HT-29 (cell line): Measurements from ENCODE around the gene EYA4. TPM values are rescaled to one million over a fixed set of nuclear protein-coding genes. Genes with fewer than 3 reads are reported as not detected.

ENCODE experiments used
- DNase-seq: peaks from one replicate; pipeline ENCODE4 v3.0.0-alpha.2; 2015; ENCODE audit warnings: low spot score
- total RNA-seq: library from RNA; depleted of rRNA; stranded (reverse); fragments of >200 nt; shearing (Covaris generic); gene quantifications from 2 replicates; pipeline ENCODE4 v1.2.3, GENCODE V29; 2014

The EYA4 gene
- total RNA-seq, 1 experiment from 2014 or later, result not detected

DNA sequence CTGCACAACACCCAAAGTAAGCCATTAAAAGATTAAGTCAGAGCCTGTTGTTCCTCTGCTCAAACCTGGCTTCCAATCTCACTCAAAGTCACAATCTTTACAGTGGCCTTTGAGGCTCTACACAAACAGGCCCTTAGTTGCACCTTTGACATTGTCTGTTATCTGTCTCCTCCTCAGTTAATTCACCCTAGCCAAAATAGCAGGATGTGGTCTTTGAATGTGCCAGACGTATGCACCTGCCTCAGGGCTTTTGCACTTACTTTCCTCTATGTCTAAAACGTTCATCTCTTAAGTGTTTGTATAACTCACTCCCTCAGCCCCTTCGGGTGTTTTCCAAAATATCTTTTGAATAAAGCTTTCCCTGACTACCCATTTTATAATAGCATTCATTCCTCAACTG is 107.7 kb downstream of the EYA4 start:
- DNase-seq, result no peak

DNA sequence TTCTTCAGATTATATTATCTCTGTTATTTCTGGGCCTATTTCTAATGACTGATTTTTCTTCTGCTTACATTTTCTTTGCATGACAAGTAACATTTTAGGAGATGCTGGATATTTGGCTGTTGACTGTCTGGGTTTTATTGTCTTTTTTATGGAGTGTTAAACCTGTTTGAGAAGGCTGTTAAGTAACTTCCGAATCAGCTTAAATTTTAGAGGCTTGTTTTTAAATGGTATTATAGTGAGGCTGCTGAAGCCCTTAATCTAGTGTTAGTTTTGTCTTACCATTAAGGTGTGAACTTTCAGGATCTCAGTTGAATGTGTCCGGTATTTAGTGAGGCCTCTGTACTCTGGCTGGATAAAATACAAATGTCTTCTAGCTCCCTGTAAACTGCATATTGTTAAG is 109.8 kb downstream of the EYA4 start:
- DNase-seq, result no peak

DNA sequence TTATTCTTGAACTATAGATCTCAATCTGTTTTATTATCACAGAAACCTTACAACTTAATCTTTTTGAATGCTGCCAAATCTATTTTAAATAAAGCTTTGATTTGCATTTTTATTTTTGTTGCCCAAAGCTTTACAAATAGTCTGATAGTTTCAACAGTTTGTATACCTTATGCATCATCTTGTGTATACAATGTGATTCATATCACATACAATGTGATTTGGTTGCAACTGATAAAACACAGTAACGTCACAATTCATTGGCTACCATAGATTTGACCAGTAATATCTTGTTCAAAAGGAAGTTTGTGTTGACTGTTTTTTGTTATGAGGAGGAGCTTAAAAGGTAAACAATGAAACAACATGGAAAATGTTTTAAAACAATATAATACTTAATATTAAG is 110.9 kb downstream of the EYA4 start:
- no peak for DNase-seq

DNA sequence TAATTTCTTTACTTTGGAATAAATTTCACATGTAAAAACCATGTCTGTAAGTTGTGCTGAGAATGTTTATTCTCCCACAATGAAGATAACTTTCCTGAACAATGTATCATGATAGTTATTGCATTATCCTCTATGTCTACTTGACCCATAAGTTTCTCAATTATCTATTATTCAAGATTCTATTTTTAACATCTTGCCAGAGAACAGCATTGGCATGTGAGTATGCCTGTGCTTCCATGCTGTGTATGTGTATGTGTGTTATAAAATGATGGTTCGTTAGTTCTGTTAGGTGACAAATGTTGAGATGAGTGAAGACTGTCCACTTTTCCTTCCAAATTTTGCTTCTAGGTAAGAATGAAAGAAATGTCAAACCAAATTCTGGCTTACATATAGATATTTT is 111.9 kb downstream of the EYA4 start:
- no peak for DNase-seq

DNA sequence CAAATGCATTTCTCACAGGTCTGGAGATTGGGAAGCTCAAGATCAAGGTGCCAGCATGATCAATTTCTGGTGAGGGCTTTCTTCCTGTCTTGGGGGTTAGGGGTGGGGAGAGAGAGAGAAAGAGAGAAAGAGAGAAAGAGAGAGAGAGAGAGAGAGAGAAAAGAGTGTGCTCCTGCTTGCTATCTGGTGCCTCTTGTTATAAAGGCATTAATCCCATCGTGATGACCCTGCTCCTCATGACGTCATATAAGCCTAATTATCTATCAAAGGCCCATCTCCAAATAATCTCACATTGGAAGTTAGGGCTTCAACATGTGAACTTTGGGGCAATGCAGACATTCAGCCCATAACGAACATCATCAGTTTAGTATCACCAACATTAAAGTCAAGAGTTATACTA is 114.8 kb downstream of the EYA4 start:
- DNase-seq, result no peak

DNA sequence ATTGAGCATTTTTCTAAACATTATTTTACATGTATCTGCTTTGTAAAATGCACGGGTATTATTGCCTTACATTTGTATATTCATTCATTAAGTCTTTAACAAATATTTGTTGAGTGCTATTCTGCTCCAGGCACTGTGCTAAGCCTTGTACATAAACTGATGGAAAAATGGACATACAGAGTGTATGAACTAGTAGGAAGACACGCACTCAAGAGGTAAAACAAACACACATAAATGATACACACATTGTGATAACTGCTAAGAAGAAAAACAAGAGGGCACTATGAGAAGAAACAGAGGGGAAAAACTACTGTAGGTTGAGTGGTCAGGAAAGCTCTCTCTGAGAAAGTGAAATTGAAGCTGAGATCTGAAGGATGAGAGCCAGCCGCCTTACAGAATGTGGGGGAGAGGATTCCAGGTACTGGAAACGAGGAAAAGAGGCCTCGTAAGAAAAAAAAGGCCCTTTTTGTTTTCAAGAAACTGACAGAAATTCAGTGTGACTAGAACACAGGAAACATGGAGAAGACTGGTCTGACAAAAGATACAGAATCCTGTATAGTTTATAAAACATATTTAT is 117.5 kb downstream of the EYA4 start:
- no peak for DNase-seq

DNA sequence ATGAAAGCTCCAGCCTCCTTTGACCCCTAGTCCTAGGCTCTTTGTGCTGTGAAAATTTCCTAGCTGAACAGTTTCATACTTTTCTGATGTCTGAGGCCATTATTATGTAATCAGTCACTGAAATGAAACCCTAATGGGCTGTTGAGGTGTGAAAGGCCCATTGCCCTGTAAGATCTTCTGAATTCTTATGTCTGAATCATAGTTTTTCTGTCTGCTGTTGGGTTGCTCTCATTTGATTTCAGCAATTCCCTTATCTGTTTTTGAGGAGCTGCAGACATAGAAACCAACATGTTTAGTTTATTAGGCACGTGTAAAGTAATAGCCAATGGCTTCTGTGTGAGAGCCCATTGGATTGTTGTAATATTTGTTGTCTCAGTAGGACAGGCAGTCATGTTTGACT is 118.1 kb downstream of the EYA4 start:
- no peak for DNase-seq

DNA sequence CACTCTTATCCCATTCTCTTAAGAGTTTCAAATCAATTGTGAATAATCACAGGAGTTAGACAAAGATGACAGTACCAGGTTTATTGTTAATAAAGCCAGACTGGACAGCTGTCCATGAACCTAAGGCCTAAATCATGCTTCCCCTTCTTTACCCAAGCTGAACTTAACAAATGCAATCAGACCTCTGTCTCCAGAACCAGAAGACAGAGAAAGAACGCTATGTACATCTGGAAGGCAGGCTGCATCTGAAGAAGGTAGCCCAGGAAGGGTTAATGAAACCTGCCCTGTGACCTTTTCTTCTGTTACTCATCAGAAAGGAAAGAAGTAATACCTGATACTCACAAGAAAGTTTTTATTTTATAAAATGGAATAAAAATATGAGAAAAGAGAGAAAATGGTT is 118.6 kb downstream of the EYA4 start:
- DNase-seq, result no peak

DNA sequence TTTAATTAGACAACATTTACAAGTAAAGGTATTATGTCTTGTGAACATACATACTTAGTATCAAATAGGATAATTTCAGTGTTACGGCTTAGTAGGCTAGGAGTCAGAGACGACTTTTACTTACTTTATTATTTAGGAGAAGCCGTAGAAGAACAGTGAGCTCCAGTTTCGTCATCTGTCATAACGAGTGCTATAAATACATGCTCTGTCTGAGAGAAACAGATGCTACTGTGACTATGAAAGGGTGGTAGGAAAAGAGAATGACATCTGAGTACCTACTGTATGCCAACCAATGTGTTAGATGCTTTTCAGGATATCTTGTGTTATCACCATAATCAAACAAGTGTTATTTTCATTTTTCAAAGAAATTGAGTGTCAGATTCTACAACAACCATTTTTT is 119.0 kb downstream of the EYA4 start:
- no peak for DNase-seq

DNA sequence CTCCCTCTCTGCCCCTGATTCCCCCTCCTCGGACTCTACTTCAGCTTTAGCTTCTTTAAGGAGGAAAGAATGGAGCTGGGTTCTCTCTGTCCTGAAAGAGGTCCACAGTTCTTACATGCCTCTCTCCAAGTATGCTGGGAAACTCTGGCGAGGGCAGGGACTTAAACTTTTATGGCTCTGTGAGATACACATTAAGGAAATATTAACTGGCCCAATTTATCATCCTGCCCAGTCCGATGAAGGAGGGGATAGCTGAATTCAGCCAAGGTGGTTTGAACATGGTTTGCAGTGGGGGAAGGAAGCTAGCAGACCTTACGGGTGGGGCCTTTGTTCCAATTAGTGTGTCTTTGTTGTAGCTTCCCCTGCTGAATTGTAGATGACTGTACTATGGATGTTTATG is 121.7 kb downstream of the EYA4 start:
- no peak for DNase-seq

DNA sequence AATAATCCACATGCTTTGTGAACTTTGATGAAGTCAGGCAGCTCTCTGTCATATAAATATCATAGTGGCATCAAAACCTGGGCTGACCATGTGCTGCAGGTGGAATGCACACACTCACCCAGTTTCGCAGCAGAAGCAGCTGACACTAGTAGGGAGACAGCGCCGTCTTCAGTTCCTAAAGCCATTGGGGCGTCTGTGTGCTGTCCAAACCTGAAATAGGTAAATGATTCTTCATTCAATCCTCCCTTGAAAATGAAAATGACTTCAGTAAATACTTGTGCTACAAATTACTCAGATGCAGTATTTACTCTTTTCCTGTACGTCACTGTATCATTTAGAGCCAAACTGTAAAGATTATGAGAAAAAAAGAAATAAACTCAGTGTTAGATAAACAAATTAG is 127.5 kb downstream of the EYA4 start:
- DNase-seq, result peak; percentile 49

DNA sequence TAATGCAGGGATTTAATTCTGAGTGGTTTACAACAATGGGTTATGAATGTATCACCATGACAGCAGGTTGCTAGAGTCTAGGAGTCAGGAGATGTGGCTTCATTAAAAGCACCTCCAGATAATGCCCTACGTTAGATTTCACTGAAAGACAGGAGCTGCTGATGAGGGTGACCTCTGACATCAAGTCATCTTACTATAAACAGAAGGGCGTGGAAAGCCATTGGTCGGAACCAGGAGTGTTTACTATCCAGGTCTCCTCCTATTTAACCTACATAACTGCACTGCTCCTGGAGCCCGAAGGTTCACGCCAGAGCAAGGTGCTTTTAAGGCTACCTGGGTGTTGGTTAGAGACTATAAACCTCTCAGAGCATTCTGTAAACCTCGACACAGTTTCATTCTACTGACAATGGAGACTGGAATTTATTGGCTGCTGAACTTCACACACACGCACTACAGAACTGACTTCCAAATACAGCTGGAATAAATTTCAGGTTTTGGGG is 128.7 kb downstream of the EYA4 start:
- DNase-seq, result no peak

DNA sequence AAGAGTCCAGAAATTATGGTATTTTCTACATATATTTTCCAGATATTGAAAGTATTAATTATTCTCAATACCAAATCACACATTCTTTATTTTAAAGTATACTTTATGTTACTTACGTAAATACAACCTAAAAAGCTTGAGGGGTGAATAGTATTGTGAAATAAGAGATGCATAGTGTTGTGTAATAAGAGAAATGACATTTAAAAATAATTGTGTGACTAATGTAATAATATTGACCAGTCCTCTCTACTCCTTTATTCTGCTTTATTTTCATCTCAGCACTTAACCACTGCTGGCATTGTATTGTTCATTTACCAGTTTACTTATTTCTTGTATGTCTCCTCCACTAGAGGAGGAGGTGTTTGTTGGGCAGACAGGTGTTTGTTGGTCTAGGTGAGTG is 135.6 kb downstream of the EYA4 start:
- DNase-seq, result no peak

DNA sequence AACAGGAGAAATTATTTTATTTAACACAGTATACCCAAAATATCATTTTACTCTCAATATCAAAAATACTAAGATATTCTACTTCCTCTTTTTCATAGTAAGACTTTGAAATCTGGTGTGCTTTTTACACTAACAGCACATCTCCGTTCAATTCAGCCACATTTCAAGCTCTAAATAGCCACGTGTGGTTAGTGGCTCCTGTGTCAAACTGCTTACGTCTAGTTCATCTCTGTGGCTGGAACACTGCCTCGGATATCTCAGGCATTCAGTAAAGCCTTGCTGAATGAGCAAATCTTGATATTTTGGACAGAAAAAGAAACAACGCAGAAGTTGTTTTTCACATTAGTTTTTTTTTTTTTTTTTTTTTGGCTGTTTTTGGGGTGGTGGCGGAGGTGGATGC is 136.1 kb downstream of the EYA4 start:
- no peak for DNase-seq

DNA sequence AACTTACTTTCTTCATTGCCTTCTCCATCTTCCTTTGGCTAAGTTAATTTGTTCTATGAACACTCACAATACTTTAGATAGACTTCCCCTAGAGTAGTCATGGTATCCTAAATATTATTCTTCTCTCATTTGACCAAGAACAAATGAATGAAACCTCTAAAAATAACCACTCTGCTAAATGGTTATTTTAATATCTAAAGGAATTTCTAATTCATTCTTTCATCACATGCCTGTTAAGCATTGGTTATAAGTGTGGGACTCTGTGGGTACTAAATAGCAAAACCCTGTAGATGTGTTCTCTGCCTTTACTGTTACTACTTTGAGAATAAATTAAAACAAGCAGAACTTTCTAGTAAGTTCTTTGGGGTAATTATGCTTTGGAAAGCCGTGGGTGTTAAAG is 138.9 kb downstream of the EYA4 start:
- no peak for DNase-seq

DNA sequence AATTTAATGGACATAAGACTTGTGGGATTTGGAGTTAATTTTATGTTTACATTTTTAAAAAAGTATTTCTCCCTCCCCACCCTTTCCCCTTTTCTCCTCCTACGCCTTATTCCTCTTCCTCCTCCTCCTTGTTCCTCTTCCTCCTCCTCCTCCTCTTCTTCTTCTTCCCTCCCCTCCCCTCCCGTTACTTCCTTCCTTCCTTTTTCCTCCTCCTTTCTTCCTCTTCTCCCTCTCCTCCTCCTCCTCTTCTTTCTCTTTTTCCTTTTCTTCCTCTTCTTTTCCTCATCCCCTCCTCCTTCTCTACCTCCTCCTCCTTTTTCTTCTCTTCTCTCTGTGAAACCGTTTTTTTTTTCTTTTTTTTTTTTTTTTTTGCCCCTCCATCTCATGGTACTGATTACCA is 139.6 kb downstream of the EYA4 start:
- DNase-seq, result no peak

DNA sequence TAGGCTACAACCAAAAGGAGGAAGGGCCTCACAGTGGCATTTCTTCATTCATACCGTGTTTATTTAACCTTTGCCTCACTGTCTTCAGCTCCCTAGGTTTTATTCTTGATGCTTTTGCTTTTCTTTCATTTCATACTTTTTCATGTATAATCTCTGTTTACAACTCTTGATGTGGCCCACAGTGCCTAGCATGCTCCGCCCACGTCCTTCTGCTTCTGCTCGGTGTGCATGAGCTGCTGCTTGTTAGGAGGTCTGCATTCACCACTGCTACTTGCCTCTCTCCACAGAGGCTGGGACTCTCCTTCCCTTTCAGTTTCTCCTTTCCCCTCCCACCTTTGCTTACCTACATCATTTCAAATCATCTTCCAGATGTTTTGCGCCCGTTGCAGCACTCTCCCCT is 147.6 kb downstream of the EYA4 start:
- DNase-seq, result no peak

DNA sequence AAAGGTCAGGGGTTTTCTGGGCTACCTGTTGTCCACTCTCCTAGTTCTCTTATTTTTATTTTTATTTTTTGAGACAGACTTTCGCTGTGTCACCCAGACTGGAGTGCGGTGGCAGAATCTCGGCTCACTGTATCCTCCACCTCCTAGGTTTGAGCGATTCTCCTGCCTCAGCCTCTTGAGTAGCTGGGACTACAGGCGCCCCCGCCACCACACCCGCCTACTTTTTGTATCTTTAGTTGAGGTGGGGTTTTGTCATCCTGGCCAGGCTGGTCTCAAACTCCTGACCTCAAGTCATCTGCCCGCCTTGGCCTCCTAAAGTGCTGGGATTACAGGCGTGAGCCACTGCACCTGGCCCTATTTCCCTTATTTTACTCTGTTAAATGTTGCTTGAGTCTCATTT is 149.0 kb downstream of the EYA4 start:
- DNase-seq, result no peak

DNA sequence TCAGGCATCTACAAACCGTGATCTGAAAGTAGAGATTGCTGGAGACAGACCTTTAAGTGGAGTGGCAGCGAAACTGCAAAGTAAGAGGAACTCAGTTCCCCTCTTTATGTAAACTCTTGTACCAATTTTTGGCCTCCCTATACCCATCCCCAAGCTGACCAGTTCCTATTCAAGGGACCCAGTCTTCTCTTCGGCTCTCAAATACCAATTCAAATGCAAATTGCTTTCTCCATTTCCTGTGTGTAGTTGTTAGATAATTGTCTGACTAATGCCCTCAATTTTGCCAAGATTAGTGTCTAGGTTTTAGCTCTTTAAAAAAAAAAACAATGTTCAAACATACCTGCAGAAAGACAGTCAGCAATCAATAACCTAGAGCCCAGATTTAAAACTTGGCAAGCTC is 150.9 kb downstream of the EYA4 start:
- DNase-seq, result no peak

DNA sequence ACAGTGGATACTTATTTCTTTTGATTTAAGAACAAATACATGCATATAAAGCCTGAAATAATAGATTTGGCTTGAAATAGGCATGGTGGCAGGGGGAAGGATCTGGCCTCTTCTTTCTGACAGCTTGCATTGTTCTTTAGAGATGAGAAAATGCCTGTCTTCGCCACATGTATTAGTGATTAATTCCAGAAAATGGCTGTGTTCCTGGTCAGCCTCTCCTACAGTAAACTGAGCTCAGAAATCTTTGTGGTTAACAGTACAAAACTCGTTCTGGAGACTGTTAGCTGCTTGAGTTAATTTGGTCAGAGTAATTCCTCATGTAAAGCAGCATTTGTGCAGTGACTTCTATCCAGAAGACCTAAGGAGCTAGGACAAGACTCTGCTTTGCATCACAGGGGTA is 151.5 kb downstream of the EYA4 start:
- DNase-seq, result no peak

DNA sequence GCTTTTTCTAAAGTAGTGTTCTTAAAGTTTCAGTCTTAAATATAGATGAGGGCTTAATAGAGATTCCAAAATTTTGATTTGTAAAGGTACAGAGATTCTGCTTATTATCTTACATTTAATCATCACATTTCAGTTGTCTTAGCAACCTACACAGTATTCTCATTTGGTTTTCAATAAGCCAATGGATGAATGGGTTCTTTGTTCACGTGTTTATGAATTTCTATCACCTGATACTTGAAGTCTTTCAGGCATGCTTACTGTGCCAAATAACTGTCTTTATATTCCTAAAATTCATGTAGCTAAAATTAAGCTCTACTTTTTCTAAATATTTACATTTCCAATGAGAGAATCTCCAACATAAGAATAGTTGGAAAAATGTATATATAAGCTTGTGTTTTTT is 152.7 kb downstream of the EYA4 start:
- DNase-seq, result no peak

DNA sequence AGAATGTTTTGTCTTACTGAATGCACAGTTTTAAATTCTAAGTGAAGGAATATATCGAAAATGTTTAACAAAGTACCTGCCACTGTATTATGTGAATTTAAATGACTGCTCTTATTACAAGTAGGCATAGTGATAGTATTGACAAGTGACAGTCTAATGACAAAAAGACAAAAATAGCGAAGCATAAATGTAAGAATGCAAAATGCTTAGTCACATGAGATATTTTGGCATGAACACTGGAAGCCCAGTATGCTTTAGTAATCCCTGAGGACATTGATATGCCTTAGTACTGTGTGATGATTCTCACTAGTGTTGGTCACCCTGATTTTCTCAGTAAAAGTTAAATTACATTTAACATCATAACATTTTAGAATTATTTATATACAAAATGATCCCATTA is 153.5 kb downstream of the EYA4 start:
- no peak for DNase-seq

DNA sequence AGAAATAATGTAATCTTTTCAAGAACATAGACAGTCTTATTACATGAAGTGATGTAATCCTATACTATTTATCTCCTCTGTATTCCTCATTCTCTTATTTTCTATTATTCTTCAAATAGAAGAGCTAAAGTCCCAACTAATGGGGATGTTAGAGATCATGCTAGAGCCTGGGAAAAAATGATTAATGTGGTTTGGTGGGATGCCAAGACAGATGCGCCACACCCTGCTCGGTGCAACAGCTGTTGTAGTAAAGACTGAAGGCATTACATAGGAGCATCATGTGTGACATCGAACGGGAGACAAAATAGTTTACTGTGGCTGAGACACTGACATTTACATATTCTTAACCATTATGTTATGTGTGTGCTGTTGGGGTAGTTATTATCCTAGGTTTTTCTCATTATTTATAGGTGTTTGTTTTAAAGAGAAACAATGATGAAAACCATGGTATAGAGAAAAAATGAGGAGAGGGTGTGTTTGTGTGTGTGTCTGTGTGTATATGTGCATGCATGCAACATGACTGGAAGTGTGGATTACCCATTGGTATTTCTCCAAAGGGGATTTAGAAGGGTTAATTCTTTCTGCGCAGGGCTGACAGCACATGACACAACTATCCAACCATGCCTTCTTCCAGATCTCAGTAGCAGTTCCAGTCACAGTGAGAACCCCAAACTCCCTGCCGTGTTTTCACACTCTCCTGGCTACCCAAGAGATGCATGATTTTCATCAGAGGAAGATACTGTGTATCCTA is 155.3 kb downstream of the EYA4 start:
- DNase-seq, result no peak

DNA sequence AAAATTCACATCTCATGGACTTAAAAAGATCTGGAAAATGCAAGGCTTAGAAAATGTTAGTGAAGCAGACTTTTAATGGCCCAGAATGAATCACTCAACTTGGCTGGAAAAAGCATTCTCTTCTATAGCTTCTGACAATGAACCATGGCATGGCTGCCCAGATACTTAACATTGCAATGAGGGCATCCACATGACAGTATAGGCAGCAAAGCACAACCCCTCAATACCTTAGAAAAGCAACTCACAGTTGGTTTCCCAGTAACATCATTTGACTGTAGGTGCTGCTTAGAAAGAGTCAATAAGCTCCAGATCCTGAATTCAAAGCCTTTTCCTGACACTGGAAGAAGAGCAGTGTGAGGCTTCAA is 155.8 kb downstream of the EYA4 start:
- no peak for DNase-seq
